Measurements from ENCODE around the gene CNTNAP5. TPM values are rescaled to one million over a fixed set of nuclear protein-coding genes. Genes with fewer than 3 reads are reported as not detected.

Gene CNTNAP5
- total and polyA plus RNA-seq, 9 of the 15 experiments (the other 6 are each of a cell fraction or from before 2014, with no cell fraction given): not detected

DNA sequence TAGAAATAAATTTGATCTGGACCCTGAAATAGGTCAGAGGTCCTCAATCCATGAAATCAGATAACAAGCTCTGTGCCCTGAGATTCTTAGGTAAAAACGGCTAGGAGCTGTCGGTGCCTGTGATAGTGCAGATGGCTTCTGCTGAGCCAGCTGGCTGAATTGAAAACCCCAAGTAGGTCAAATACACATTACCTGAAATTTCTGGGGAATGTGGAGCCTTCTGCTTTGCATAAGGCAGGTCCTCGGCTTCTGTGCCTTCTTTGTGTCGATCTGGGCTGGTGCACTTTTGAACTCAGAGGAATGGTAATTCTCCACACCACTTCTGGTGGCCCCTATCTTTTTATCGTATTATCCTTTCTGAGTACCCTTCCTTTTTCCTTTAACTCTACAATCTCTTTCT, 66.6 kb downstream of the CNTNAP5 start:
- H4K20me1 ChIP-seq (replicated peaks; ENCODE audit: control insufficient read depth, insufficient read depth, low read length): no peaks in the 10 kb centered on the region
- H3K27ac ChIP-seq (ENCODE audit: extremely low read depth, low read depth, low read length): no peak overlapping the region
- H3K9me1 ChIP-seq (ENCODE audit: control insufficient read depth, insufficient read depth, low read length): no peaks in the 10 kb centered on the region
- intact Hi-C loops (cut with micrococcal nuclease): no loop called here
- 2% methylated on average over 5 of the region's 5 CpGs for WGBS (ENCODE audit: insufficient coverage, low coverage, missing lambda C conversion rate)
- ChIA-PET POLR2A (no interaction called here), CTCF (ENCODE audit: low intra/inter-chr PET ratio) (no interaction called here)
- no peaks in the 10 kb centered on the region for H3K36me3 ChIP-seq (ENCODE audit: control insufficient read depth, insufficient read depth, low read length)
- in situ Hi-C loops (cut with MboI): no loop called here
- no peak for FAIRE-seq
- H3K4me2 ChIP-seq (ENCODE audit: insufficient read depth, low read length): no peak overlapping the region
- no peaks in the 10 kb centered on the region for H3K79me2 ChIP-seq (ENCODE audit: control insufficient read depth, insufficient read depth, low read length)
- H3K4me1 ChIP-seq (replicated peaks in 1 of 2; ENCODE audit: control insufficient read depth in 2 of 2, insufficient read depth in 2 of 2, low read length in 2 of 2): no peaks in the 10 kb centered on the region
- no peak for DNase-seq (ENCODE audit: extremely low read depth in 1 of 4, low spot score in 3 of 4)
- no TSS peak for BruUV-seq (replicated peaks)
- TF ChIP-seq CBFA2T3 (IDR thresholded peaks at IDR 0.05) (no peak), ZNF184 (CRISPR knock-in tag; IDR thresholded peaks at IDR 0.05) (no peak), KAT8 (IDR thresholded peaks at IDR 0.05; ENCODE audit: low read depth) (no peak), SIN3B (IDR thresholded peaks at IDR 0.05; ENCODE audit: low read depth) (no peak), TRIM24 (IDR thresholded peaks at IDR 0.05) (no peak), THRB (CRISPR knock-in tag; conservative IDR thresholded peaks at IDR 0.05) (no peak), ZNF57 (CRISPR knock-in tag; IDR thresholded peaks at IDR 0.05) (no peak), MYBL2 (IDR thresholded peaks at IDR 0.05; ENCODE audit: low read depth) (no peak), MYBL2 (CRISPR knock-in tag; IDR thresholded peaks at IDR 0.05; ENCODE audit: borderline replicate concordance) (no peak), ZNF695 (CRISPR knock-in tag; IDR thresholded peaks at IDR 0.05) (no peak), SP1 (CRISPR knock-in tag; IDR thresholded peaks at IDR 0.05) (no peak), ID3 (CRISPR knock-in tag; IDR thresholded peaks at IDR 0.05) (no peak), ID3 (tag; IDR thresholded peaks at IDR 0.05) (no peak), OTX1 (CRISPR knock-in tag; IDR thresholded peaks at IDR 0.05) (no peak)
- TF ChIP-seq, protein P1, sequence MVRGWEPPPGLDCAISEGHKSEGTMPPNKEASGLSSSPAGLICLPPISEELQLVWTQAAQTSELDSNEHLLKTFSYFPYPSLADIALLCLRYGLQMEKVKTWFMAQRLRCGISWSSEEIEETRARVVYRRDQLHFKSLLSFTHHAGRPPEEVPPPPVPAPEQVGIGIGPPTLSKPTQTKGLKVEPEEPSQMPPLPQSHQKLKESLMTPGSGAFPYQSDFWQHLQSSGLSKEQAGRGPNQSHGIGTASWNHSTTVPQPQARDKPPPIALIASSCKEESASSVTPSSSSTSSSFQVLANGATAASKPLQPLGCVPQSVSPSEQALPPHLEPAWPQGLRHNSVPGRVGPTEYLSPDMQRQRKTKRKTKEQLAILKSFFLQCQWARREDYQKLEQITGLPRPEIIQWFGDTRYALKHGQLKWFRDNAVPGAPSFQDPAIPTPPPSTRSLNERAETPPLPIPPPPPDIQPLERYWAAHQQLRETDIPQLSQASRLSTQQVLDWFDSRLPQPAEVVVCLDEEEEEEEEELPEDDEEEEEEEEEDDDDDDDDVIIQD (CRISPR knock-in tag; IDR thresholded peaks at IDR 0.05): no peak
- H3K9ac ChIP-seq (ENCODE audit: insufficient read depth in 1 of 2, low read depth in 2 of 2, low read length in 2 of 2): no peak overlapping the region
- no peaks in the 10 kb centered on the region for H3K27me3 ChIP-seq (ENCODE audit: control insufficient read depth in 2 of 2, insufficient read depth in 2 of 2, low read length in 2 of 2)
- H2AFZ ChIP-seq (ENCODE audit: low read depth, low read length): no peak overlapping the region
- H3K4me3 ChIP-seq: no peak overlapping the region
- ATAC-seq: no peak
- H3K9me3 ChIP-seq (replicated peaks; ENCODE audit: control insufficient read depth, insufficient read depth, low read depth, low read length): no peaks in the 10 kb centered on the region; the same call in 1 of the 2 replicates

Data from K562 (cell line).